HS-27A (cell line): ENCODE data around the gene NINJ1.
"Not testable (repeated sequence)": the region's sequence is repeated elsewhere in the genome, so short reads cannot be mapped to it uniquely, and the experiment has no call there.

Experiments used
- DNase-seq: peaks from one replicate; pipeline ENCODE4 v3.0.0-alpha.2; 2012; ENCODE audit warnings: low read depth, missing footprints

Gene NINJ1

GRCh38 chr9:93159601-93160471 lies 25.8 kb upstream of the NINJ1 start:
- DNase-seq = peak; percentile 17

GRCh38 chr9:93156475-93157008 lies 22.5 kb upstream of the NINJ1 start:
- DNase-seq = no peak

- DNase-seq = no peak
Measured at GRCh38 chr9:93155716-93156474, 21.8 kb upstream of the NINJ1 start.

- no peak for DNase-seq
Measured at GRCh38 chr9:93154293-93154903, 20.3 kb upstream of the NINJ1 start.

GRCh38 chr9:93151097-93151784 lies 17.2 kb upstream of the NINJ1 start:
- DNase-seq = no peak

GRCh38 chr9:93149361-93149760 lies 15.3 kb upstream of the NINJ1 start:
- no peak for DNase-seq

GRCh38 chr9:93148721-93149120 lies 14.7 kb upstream of the NINJ1 start:
- no peak for DNase-seq

- no peak for DNase-seq
Measured at GRCh38 chr9:93147632-93148031, 13.6 kb upstream of the NINJ1 start.

- DNase-seq = not testable (repeated sequence)
Measured at GRCh38 chr9:93146696-93147095, 12.6 kb upstream of the NINJ1 start.

GRCh38 chr9:93143830-93144530 lies 9.9 kb upstream of the NINJ1 start:
- no peak for DNase-seq

GRCh38 chr9:93141771-93142483 lies 7.9 kb upstream of the NINJ1 start:
- no peak for DNase-seq

- DNase-seq = no peak
Measured at GRCh38 chr9:93139365-93140182, 5.5 kb upstream of the NINJ1 start.

GRCh38 chr9:93138171-93138764 lies 4.2 kb upstream of the NINJ1 start:
- no peak for DNase-seq

- DNase-seq = no peak
Measured at GRCh38 chr9:93137362-93137761, 3.3 kb upstream of the NINJ1 start.

- DNase-seq = no peak
Measured at GRCh38 chr9:93136011-93136440, 2.0 kb upstream of the NINJ1 start.

GRCh38 chr9:93134740-93135444 lies 841 bp upstream of the NINJ1 start:
- DNase-seq = no peak

- DNase-seq = no peak
Measured at GRCh38 chr9:93133681-93134014, 403 bp downstream of the NINJ1 start.

GRCh38 chr9:93132946-93133680 lies 938 bp downstream of the NINJ1 start:
- DNase-seq = no peak
